Measurements from ENCODE around the gene NDOR1.

Gene NDOR1

GRCh38 chr9:137218212-137218753 lies 12.8 kb downstream of the NDOR1 start:
- no peak for DNase-seq

- no peak for DNase-seq
Measured at GRCh38 chr9:137218754-137219271, 13.3 kb downstream of the NDOR1 start.

- DNase-seq, result no peak
Measured at GRCh38 chr9:137219757-137220316, 14.3 kb downstream of the NDOR1 start.

GRCh38 chr9:137220317-137221094 lies 15.0 kb downstream of the NDOR1 start:
- no peak for DNase-seq

GRCh38 chr9:137221095-137221505 lies 15.6 kb downstream of the NDOR1 start:
- DNase-seq, result no peak

- DNase-seq, result peak in 1 of 56 donors; percentile 29
Measured at GRCh38 chr9:137221506-137222111, 16.1 kb downstream of the NDOR1 start.

- peak in 11 of 56 donors; percentile 13 to 63 (median 36) for DNase-seq
Measured at GRCh38 chr9:137222190-137223077, 16.9 kb downstream of the NDOR1 start, which contains the start of gene RNF208. Gene RNF208 (minus strand): TSS chr9:137222240. CDS start chr9:137221212, 1,028 bp downstream.

- peak; percentile 60 to 99 (median 96) for DNase-seq
Measured at GRCh38 chr9:137223078-137223970, 17.8 kb downstream of the NDOR1 start.

GRCh38 chr9:137224830-137225694 lies 19.6 kb downstream of the NDOR1 start, which contains the start of gene CYSRT1:
Gene CYSRT1 (plus strand): TSS chr9:137225174. CDS start chr9:137225622, 448 bp downstream.
- DNase-seq, result no peak

- DNase-seq, result no peak
Measured at GRCh38 chr9:137225699-137226331, 20.3 kb downstream of the NDOR1 start.

GRCh38 chr9:137226338-137227053 lies 21.0 kb downstream of the NDOR1 start:
- DNase-seq, result no peak

GRCh38 chr9:137227054-137227852 lies 21.8 kb downstream of the NDOR1 start, which contains the start of gene RNF224:
Gene RNF224 (plus strand): TSS chr9:137227502. CDS start chr9:137228336, 834 bp downstream.
- peak in 45 of 56 donors; percentile 2 to 80 (median 35) for DNase-seq

GRCh38 chr9:137227853-137228505 lies 22.5 kb downstream of the NDOR1 start:
- DNase-seq, result no peak

- DNase-seq, result no peak
Measured at GRCh38 chr9:137228506-137228967, 23.0 kb downstream of the NDOR1 start.
